RWPE1 (cell line): ENCODE data around the gene CDKL4.
"Not testable (repeated sequence)": the region's sequence is repeated elsewhere in the genome, so short reads cannot be mapped to it uniquely, and the experiment has no call there.

ENCODE experiments used
- CTCF ChIA-PET: fragments of 350-600 bp; sonication (Branson Sonifier 250); formaldehyde crosslinking; extraction: SDS; loops from one replicate; lab custom pipeline; 2021; lab: Yijun Ruan, JAX
- POLR2A ChIA-PET: fragments of 400-600 bp; formaldehyde crosslinking; extraction: SDS; loops from one replicate; lab custom pipeline; 2020; ENCODE audit warnings: antibody characterized with exemption; ENCODE audit not compliant: low non-redundant PET; lab: Yijun Ruan, JAX
- DNase-seq: peaks from one replicate; pipeline ENCODE4 v3.0.0; 2012; ENCODE audit warnings: low spot score
- H3K27ac ChIP-seq: fragments of 450-650 bp; 2 replicates; pipeline ENCODE4 v1.5.1; 2017
- TF ChIP-seq, protein P1 (sequence below): fragments of 450-650 bp; conservative IDR thresholded peaks from 2 replicates; pipeline ENCODE4 v1.5.1; 2017; ENCODE audit warnings: low read depth, mild to moderate bottlenecking

Gene CDKL4

DNA sequence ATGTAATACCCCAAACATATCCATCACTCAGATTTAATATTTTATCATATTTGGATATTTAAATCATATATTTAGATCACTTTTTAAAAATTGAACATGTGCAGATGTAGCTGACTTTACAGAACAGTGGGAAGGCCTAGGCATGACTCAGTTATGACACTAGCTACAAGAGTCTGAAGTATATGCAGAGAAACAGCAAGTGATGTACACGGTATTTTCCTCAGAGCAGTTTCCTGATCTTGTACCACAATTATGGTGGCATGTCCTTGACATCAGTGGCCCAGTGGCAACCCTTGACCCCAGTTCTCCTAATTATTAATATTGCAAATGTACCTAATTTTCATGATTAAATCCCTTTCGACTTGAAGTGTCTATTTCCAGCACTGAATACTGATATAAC, 28.2 kb downstream of the CDKL4 start:
- no peak overlapping the region for H3K27ac ChIP-seq
- no peak for DNase-seq
- TF ChIP-seq, protein P1, sequence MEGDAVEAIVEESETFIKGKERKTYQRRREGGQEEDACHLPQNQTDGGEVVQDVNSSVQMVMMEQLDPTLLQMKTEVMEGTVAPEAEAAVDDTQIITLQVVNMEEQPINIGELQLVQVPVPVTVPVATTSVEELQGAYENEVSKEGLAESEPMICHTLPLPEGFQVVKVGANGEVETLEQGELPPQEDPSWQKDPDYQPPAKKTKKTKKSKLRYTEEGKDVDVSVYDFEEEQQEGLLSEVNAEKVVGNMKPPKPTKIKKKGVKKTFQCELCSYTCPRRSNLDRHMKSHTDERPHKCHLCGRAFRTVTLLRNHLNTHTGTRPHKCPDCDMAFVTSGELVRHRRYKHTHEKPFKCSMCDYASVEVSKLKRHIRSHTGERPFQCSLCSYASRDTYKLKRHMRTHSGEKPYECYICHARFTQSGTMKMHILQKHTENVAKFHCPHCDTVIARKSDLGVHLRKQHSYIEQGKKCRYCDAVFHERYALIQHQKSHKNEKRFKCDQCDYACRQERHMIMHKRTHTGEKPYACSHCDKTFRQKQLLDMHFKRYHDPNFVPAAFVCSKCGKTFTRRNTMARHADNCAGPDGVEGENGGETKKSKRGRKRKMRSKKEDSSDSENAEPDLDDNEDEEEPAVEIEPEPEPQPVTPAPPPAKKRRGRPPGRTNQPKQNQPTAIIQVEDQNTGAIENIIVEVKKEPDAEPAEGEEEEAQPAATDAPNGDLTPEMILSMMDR: no peak
- ChIA-PET CTCF (no interaction called here), POLR2A (no interaction called here)

DNA sequence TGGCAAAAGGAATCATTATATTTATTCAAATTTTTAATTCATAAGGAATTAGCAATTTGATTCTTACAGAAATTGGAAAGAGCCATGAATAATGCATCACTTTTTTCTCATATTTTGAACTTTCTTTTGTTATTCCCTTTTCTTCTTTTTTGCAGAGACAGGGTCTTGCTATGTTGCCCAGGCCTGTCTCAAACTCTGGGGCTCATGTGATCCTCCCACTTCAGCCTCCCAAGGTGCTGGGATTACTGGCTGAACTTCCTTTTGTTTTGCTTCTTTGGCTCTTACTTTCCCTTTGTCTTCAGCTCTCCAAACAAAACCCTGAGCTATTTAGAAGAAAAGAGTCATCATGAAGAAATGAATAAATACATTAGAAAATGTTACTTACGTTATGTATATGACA, 30.8 kb downstream of the CDKL4 start:
- no peak overlapping the region for H3K27ac ChIP-seq
- TF ChIP-seq, protein P1: no peak
- POLR2A ChIA-PET: no interaction called here
- DNase-seq: no peak
- CTCF ChIA-PET: interaction anchor here (0.7 kb wide), 2 partner anchors 83 to 94 kb away, joined by 3 to 9 read pairs; no protein-coding TSS in a partner anchor

DNA sequence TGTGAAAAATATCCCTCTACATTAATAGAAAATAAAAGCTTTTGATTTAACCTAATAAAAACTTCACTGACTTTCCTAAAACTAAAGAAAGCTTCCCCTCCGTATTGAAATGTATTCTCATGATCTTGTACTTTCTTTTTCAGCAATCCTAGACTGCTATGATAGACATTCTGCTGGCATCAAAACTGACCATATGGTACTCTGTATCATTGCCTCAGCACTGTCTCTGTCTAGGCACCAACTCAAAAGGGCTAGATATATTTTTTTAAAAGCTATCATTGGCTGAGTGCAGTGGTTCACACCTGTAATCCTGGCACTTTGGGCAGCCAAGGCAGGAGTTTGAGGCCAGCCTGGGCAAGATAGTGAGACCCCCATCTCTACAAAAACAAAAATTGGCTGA, 32.9 kb downstream of the CDKL4 start:
- ChIA-PET POLR2A (no interaction called here), CTCF (interaction anchor here (0.6 to 1.1 kb wide), 2 partner anchors 10 to 18 kb away, joined by 4 read pairs; no protein-coding TSS in a partner anchor)
- H3K27ac ChIP-seq: no peak overlapping the region
- DNase-seq: no peak
- TF ChIP-seq, protein P1: no peak

DNA sequence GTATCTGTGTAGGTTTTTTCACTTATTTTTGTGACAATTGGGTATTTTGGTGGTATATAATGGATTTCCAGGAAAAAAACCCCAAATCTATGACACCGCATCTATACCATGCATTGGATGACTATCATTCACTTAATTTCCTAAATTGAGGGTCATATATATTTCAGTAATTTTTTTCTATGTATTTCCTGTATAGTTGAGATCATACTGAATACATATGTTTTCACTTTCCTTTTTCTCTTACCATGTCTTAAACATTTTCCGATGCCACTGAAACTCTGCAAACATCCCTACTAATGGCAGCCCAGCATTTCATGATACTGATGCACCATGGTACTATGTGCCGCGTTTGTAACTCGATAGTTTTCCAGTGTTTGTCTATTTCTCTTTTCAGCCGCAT, 40.4 kb downstream of the CDKL4 start:
- no peak overlapping the region for H3K27ac ChIP-seq
- CTCF ChIA-PET: no interaction called here
- POLR2A ChIA-PET: no interaction called here
- TF ChIP-seq, protein P1: no peak
- DNase-seq: no peak

DNA sequence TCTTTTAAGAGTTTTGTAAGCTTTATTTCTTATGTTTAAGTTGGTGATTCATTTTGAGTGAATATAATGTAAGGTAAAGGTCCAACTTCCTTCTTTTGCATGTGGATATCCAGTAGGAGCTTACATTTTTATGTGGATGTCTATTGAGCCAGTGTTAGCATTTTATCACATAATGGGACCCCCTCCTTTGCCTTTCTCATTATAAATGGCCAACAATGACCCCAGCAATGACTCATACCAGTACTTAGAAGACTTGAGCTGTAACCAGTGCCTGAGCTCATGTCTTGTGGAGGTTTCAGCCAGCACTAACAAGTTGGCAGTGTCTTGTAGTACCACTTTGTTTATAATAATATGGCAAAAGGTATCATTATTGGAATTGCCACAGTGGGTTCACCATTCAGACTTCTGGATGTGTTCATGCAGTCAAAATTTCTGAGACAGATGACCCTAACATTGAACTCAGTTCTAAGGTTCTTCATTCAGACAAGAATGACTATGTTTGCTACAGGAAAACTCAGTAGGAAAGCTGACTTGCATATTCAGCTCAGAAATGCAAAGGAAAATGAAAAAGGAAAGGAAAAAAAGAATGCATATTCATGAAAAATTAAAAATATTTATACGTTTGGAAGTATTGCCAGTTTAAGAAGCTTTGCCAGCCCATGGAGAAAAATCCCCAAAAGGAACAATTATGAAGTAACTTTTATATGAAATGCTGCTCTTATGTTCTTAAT, 41.0 kb downstream of the CDKL4 start:
- TF ChIP-seq, protein P1: no peak
- ChIA-PET POLR2A (no interaction called here), CTCF (interaction anchor here (1.0 kb wide), 1 partner anchor 27 kb away, joined by 3 read pairs; no protein-coding TSS in a partner anchor)
- no peak for DNase-seq
- no peak overlapping the region for H3K27ac ChIP-seq

DNA sequence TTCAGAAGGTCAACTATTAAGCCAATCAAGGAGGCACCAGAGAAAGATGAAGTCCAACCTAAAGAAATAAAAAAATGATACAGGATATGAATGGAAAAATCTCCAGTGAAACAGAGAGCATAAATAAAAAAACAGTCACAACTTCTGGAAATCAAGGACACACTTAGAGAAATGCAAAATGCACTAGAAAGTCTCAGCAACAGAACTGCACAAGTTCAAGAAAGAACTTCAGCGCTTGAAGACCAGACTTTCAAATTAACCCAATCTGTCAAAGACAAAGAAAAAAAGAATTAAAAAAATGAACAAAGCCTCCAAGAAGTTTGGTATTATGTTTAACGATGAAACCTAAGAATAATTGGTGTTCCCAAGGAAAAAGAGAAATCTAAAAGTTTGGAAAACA, 46.8 kb downstream of the CDKL4 start:
- POLR2A ChIA-PET, H3K27ac ChIP-seq, CTCF ChIA-PET, DNase-seq: not testable (repeated sequence)

DNA sequence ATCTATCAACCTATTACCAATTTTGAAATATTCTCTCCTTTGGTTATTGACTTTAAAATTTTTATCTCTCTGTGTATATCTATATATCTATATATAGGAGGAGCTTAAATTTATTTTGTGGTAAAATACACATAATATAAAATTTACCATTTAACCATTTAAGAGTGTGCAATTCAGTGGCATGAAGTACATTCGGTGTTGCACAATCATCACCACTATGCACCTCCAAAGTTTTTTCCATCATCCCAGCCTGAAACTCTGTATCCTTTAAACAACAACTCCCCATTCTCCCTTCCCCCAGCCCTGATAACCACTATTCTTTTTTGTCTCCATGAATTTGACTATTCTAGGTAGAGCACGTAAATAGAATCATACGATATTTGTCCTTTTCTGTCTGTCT, 49.1 kb downstream of the CDKL4 start:
- POLR2A ChIA-PET: no interaction called here
- H3K27ac ChIP-seq: no peak overlapping the region
- CTCF ChIA-PET: no interaction called here
- no peak for DNase-seq
- TF ChIP-seq, protein P1: no peak
